ENCODE results near the gene IFT43. TPM values are rescaled to one million over a fixed set of nuclear protein-coding genes. Genes with fewer than 3 reads are reported as not detected.

The IFT43 gene
- total RNA-seq, 1 donor from 2014 or later, result 52.1 TPM

- TF ChIP-seq, protein P1, sequence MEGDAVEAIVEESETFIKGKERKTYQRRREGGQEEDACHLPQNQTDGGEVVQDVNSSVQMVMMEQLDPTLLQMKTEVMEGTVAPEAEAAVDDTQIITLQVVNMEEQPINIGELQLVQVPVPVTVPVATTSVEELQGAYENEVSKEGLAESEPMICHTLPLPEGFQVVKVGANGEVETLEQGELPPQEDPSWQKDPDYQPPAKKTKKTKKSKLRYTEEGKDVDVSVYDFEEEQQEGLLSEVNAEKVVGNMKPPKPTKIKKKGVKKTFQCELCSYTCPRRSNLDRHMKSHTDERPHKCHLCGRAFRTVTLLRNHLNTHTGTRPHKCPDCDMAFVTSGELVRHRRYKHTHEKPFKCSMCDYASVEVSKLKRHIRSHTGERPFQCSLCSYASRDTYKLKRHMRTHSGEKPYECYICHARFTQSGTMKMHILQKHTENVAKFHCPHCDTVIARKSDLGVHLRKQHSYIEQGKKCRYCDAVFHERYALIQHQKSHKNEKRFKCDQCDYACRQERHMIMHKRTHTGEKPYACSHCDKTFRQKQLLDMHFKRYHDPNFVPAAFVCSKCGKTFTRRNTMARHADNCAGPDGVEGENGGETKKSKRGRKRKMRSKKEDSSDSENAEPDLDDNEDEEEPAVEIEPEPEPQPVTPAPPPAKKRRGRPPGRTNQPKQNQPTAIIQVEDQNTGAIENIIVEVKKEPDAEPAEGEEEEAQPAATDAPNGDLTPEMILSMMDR (IDR thresholded peaks at IDR 0.05; ENCODE audit: unreplicated experiment), result no peak
- no peaks in the 10 kb centered on the region for H3K9me3 Mint-ChIP-seq (ENCODE audit: low read depth)
- DNase-seq (ENCODE audit: low spot score, unreplicated experiment), result no peak
- no peak overlapping the region for H3K27ac Mint-ChIP-seq
- H3K4me1 Mint-ChIP-seq (ENCODE audit: low read depth), result peaks cover 11% of the 10 kb centered on the region
- H3K4me3 Mint-ChIP-seq (ENCODE audit: low read depth), result no peak overlapping the region
- H3K27me3 Mint-ChIP-seq, result no peaks in the 10 kb centered on the region
- peaks cover 3% of the 10 kb centered on the region for H3K36me3 Mint-ChIP-seq (ENCODE audit: insufficient read depth)
These were observed 94.9 kb downstream of the IFT43 start for GRCh38 chr14:76080471-76080870.

GRCh38 chr14:76081642-76082041 is 96.1 kb downstream of the IFT43 start:
- peaks cover 3% of the 10 kb centered on the region for H3K36me3 Mint-ChIP-seq (ENCODE audit: insufficient read depth)

DNA sequence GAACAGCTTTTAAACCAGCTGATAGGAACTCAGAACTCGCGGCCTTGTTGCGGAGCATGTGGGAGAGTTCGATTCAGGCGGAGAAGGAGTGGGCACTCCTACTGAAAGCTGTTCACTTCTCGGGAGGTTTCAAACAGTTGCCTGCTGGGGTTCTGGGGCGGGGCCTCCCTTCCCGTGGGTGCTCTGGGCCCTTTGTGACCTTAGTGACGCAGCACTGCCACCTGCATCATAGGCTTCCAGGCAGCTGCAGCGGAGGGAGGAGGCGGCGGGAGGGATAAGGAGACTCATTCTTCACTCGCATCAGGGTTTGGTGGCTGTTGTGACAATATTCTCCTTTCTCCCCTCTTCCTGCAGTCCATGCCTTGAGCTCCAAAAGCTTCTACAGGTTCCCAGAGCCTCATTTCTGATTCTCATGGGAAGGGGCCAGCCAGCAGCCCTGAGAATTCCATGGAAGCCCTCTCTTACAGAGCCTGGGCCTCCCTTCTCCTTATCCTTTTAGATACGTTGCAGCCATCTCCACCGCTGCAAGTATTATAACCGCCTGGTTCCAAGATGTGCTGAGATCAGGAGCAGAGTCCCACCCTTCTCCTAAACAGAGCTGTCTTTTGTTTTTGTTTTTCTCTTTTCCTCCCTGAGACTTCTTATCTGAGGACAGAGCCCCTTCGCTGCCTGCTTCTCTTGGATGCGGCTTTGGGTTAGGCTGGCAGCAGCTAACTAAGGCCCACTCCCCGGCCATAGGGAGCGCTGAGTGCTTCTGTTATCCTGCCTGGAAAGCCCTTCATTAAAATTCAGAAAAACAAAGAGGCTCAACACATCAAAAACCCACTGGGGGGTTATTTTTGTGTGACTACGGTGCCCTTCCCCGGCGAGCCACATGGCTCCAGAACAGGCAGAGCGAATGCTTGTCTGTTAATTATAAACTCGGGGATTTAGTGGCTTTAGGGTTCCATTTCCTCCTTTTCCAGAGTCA is 98.5 kb downstream of the IFT43 start:
- Mint-ChIP-seq H3K4me1 (ENCODE audit: low read depth) (peaks cover 11% of the 10 kb centered on the region), H3K36me3 (ENCODE audit: insufficient read depth) (peaks cover 1% of the 10 kb centered on the region), H3K27ac (no peak overlapping the region), H3K4me3 (ENCODE audit: low read depth) (no peak overlapping the region), H3K27me3 (peaks cover 4% of the 10 kb centered on the region), H3K9me3 (ENCODE audit: low read depth) (no peaks in the 10 kb centered on the region)
- TF ChIP-seq, protein P1 (IDR thresholded peaks at IDR 0.05; ENCODE audit: unreplicated experiment), result no peak
- no peak for DNase-seq (ENCODE audit: low spot score, unreplicated experiment)

More at GRCh38 chr14:76081642-76082041, 96.1 kb downstream of the IFT43 start:
- no peaks in the 10 kb centered on the region for H3K9me3 Mint-ChIP-seq (ENCODE audit: low read depth)
- no peak overlapping the region for H3K4me3 Mint-ChIP-seq (ENCODE audit: low read depth)
- DNase-seq (ENCODE audit: low spot score, unreplicated experiment), result no peak
- no peaks in the 10 kb centered on the region for H3K27me3 Mint-ChIP-seq
- no peak overlapping the region for H3K27ac Mint-ChIP-seq
- H3K4me1 Mint-ChIP-seq (ENCODE audit: low read depth), result peaks cover 11% of the 10 kb centered on the region
- TF ChIP-seq, protein P1 (IDR thresholded peaks at IDR 0.05; ENCODE audit: unreplicated experiment), result no peak

- peaks cover 4% of the 10 kb centered on the region for H3K27me3 Mint-ChIP-seq
- peaks cover 11% of the 10 kb centered on the region for H3K4me1 Mint-ChIP-seq (ENCODE audit: low read depth)
- DNase-seq (ENCODE audit: low spot score, unreplicated experiment), result no peak
- H3K9me3 Mint-ChIP-seq (ENCODE audit: low read depth), result no peaks in the 10 kb centered on the region
- TF ChIP-seq, protein P1 (IDR thresholded peaks at IDR 0.05; ENCODE audit: unreplicated experiment), result no peak
- peaks cover 1% of the 10 kb centered on the region for H3K36me3 Mint-ChIP-seq (ENCODE audit: insufficient read depth)
- H3K4me3 Mint-ChIP-seq (ENCODE audit: low read depth), result no peak overlapping the region
- H3K27ac Mint-ChIP-seq, result no peak overlapping the region
These were observed 99.8 kb downstream of the IFT43 start for GRCh38 chr14:76085358-76085757.

DNA sequence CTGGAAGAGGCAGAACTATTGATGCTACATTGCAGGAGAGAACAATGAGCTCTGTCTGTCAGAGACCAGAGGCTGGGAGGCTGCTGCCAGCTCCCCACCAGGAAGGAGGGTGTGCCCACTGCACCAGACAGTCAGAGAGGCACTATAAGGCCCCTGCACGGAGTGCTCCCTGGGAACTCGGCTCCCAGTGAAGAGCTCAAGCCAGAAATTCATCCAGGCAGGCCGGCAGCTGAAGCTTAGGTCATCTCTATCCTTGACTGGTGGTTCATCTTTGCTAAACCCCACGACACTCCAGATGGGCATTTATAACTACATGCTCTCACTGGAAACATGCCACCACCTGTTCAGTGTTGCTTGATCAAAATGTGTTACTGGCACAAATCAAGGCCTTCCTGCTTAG is 101.1 kb downstream of the IFT43 start:
- H3K27me3 Mint-ChIP-seq, result peaks cover 4% of the 10 kb centered on the region
- TF ChIP-seq, protein P1 (IDR thresholded peaks at IDR 0.05; ENCODE audit: unreplicated experiment), result no peak
- peaks cover 11% of the 10 kb centered on the region for H3K4me1 Mint-ChIP-seq (ENCODE audit: low read depth)
- H3K27ac Mint-ChIP-seq, result no peak overlapping the region
- H3K9me3 Mint-ChIP-seq (ENCODE audit: low read depth), result no peaks in the 10 kb centered on the region
- H3K4me3 Mint-ChIP-seq (ENCODE audit: low read depth), result no peak overlapping the region
- no peak for DNase-seq (ENCODE audit: low spot score, unreplicated experiment)
- peaks cover 1% of the 10 kb centered on the region for H3K36me3 Mint-ChIP-seq (ENCODE audit: insufficient read depth)
